ENCODE results near the gene NSL1.

The NSL1 gene

DNA sequence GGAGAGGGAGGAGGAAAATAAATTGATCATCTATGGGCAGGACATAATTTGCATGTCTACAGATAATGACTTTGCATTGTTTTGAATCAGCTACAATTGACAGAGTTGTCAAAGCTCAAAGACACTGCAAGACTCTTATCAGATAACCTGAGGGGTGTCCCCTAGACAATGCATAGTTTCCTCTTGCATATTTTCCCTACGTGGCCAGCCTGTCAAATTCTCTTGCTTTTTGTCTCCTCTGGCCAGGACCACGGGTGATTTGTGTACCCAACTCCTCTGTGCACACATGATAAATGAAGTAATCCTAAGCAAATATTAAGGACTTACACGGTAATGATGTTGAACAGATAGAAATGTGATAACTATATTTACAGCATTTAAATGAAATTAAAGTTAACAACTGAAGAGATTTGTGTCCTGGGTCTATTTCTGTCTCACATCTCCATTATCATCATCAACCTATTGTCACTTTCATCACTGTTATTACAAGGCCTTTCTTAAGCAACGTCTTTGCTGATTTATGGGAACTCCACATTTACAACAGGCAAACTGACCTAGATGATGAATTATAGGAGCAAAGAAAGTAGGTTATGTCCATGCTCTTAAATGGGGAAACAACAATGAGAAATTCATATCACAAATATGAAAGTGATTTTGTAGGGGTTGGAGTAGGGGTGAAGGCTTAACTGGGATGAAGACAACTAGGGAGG lies 110.7 kb downstream of the NSL1 start:
- no peak for DNase-seq

DNA sequence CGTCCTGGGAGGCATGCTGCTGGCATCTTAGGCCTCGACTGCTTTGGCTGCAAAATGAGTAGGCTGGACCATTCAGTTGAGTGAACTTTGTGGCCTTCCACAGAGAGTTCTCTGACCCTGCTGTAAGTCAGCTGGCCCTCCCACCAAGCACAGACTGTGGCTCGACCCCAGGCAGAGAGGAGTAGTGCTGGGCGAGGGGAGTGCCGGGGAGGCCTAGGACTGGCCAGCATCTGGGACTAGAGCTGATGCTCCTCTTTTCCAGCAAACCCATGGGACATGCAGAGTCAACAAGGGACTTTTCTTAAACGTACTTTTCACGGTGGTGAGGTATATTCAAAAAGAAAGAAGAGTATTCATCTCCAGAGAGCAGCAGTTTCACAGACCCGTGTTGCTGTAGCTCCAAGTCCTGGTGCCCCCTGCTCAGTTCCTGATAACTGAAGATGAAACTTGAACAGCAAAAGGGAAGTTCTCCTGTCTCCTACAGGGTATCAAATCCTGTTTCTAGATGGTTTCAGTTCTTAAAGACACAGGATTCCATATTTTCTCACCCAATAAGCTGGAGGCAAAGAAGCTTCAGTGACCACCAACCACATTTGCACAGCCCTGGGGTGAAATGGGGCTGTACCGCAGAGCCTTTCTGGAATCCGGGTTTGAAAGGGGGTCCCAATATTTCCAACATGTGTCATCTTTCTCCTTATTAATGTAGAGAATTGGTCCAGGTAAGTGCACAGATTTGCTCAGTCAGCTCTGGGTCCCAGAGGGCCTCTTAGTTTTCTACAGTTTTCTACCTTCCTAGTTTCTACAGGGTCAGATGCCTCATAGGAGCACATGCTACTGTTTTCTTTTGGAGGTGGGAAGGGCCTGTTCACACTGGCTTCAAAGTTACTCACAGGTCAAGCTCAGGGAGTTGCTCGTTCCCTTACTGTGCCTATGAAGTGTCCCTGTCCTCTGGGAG lies 112.8 kb downstream of the NSL1 start:
- no peak for DNase-seq

DNA sequence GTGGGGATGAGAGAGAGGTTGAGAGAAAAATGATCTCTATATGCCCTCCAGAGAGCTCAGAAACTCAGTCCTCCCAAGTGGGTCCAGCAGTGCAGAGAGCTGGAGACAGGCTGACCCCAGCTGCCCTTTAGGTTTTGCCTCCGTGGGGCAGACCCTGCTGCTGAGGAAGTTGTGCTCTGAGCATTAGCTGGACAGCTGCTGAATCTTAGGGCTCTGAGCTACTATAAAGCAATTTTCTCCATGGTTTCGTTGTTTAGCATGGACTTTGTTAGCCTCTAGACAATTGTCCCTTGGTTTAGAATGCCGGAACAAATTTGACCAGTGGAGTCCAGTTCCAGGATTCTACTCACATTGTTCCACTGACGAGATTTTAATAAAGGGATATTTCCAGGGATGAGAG lies 114.0 kb downstream of the NSL1 start:
- DNase-seq, result no peak

DNA sequence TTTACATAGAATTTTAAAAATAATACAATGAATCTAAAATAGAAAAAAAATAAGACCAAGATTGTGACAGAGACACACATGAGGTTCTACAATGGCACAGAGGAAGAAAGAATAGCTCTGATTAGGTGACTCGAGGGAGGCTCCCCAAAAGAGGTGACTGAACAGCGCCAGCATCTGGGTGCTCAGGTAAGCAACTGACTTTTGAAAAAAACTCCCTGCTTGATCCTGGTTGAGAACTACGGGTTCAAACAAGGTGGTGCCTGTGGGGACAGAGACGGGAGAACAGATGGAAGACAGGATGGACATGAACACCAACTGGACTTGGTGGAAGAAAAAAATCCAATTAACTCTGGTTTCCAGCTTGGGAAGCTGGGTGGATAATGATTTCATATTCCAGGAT lies 114.4 kb downstream of the NSL1 start:
- DNase-seq, result no peak

All from kidney glomerular epithelial cell (primary cell).